Prostate gland (tissue), 2 donors: ENCODE data around the gene FCN1.

Source experiments
- CTCF ChIP-seq, 4 experiments: fragments of 200-600 bp in 2 of 4; fragments of 450-650 bp in 2 of 4; sonication (generic) in 2 of 4; IDR thresholded peaks; 1 replicate in 3 of 4; 2 replicates in 1 of 4; pipeline ENCODE4 v1.5.1; 2016 to 2019; ENCODE audit warnings: antibody characterized with exemption in 4 of 4, mild to moderate bottlenecking in 2 of 4, moderate library complexity in 2 of 4
- POLR2AphosphoS5 ChIP-seq: sonication (generic); formaldehyde crosslinking; IDR thresholded peaks from one replicate; pipeline ENCODE4 v1.6.1; 2017; ENCODE audit warnings: antibody characterized with exemption

- TF ChIP-seq POLR2AphosphoS5 (no peak), CTCF (IDR thresholded peaks at IDR 0.05) (no peak)
Measured at GRCh38 chr9:134962973-134963364, 45.3 kb upstream of the FCN1 start.
